IPS-20b (cell line): ENCODE measurements around the gene SLC9B1.
A peak's percentile ranks its signal among the peaks of the same experiment; 100 is the strongest.
"Not testable (repeated sequence)": the region's sequence is repeated elsewhere in the genome, so short reads cannot be mapped to it uniquely, and the experiment has no call there.

Experiments
- H3K27ac ChIP-seq: one replicate; pipeline ENCODE4 v1.5.1; 2013; ENCODE audit warnings: low read length
- H3K27me3 ChIP-seq: 2 replicates; pipeline ENCODE4 v1.6.1; 2013; ENCODE audit warnings: mild to moderate bottlenecking, low read length, inconsistent platforms; ENCODE audit not compliant: insufficient read depth
- H3K36me3 ChIP-seq: 2 replicates; pipeline ENCODE4 v1.6.1; 2013; ENCODE audit warnings: low read depth, mild to moderate bottlenecking, inconsistent platforms, low read length, moderate library complexity; ENCODE audit not compliant: insufficient read depth
- H3K4me1 ChIP-seq: 2 replicates; pipeline ENCODE4 v1.6.1; 2013; ENCODE audit warnings: mild to moderate bottlenecking, control low read depth, inconsistent platforms, low read length, moderate library complexity; ENCODE audit not compliant: insufficient read depth
- H3K4me3 ChIP-seq: 2 replicates; pipeline ENCODE4 v1.5.1; 2013; ENCODE audit warnings: mild to moderate bottlenecking, low read length, inconsistent platforms
- H3K9ac ChIP-seq: 2 replicates; pipeline ENCODE4 v1.6.1; 2013; ENCODE audit warnings: low read depth, mild to moderate bottlenecking, inconsistent platforms, low read length, moderate library complexity
- H3K9me3 ChIP-seq: 2 replicates; pipeline ENCODE4 v1.6.1; 2013; ENCODE audit warnings: mild to moderate bottlenecking, low read depth, low read length, inconsistent platforms; ENCODE audit not compliant: insufficient read depth

The SLC9B1 gene

DNA sequence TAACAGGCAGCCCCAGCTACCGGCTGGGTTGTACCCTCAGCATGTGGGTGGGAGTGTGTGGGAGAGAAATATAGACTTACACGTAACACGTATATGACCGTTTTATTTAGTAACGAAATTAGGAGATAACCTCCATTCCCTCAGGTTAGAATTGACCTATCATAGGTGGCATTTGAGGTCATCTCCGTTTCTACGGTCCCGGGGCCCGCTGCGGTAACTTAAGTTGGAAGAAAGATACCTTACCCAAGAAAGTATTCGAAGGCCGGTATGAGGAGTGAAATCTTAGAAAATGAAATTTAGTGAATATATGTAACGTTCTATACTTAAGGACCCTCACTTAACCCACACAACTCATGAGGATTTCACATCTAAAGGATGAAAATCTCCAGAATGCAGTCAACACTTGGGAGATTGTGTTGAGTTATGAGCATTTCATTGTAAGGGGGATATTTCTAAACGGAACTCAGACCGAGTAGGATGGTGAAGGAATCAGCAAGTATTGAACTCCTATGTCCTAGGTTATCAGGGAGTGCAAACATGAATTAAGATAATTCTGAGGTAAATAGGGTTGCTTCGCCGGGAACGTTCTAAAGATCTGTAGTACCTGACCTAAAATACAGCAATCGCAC lies 149.8 kb downstream of the SLC9B1 start:
- peak overlapping the region; percentile 87; the same call in 1 of the 2 replicates for H3K9ac ChIP-seq
- peak overlapping the region; percentile 82 for H3K4me3 ChIP-seq
- peak overlapping the region; percentile 89 for H3K27ac ChIP-seq
- H3K9me3 ChIP-seq, result no peaks in the 10 kb centered on the region
- H3K27me3 ChIP-seq, result no peaks in the 10 kb centered on the region
- peaks cover 19% of the 10 kb centered on the region; the same call in 1 of the 2 replicates for H3K36me3 ChIP-seq
- H3K4me1 ChIP-seq, result peaks cover 12% of the 10 kb centered on the region; the same call in 1 of the 2 replicates

DNA sequence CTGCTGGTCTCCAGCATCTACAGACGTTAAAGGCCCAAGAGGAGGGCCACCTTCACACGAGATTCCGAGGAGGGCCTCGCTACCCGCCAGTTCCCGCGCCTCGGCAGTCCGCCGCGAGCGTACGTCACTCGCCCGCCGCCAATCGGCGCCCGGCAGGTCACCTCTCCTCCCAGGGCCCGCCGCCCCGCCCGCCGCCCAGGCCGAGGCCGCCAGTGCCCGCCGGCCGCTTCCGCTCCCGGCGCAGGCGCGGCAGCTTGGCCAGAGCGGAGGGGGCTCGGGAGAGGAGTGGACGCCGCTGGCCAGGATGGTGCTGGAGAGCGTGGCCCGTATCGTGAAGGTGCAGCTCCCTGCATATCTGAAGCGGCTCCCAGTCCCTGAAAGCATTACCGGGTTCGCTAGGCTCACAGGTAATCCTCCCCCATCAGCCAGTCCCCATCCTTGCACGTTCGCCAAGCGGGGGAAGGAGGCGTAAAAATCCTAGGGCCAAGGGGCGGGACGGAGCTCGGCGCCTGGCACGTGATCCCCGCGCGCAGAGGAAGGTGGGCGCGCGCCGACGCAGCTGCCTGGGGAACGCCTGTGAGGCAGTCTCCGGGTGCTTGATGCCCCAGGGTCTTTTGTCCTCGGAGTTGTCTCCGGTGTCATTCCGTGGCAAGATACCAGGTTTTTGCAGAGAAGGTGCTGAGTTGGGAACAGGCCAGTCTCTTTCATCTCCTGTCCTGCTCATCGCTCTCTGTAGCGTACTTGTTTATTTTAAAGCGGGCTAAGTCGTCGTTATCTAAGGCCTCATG lies 150.5 kb downstream of the SLC9B1 start, which contains the start of gene CISD2:
Gene CISD2 (plus strand): TSS at position 212 of the 788 bp plus-strand sequence. CDS start 93 bp downstream, at position 305.
- H3K4me1 ChIP-seq, result peaks cover 12% of the 10 kb centered on the region; the same call in 1 of the 2 replicates
- peaks cover 14% of the 10 kb centered on the region; the same call in 1 of the 2 replicates for H3K36me3 ChIP-seq
- H3K27me3 ChIP-seq, result no peaks in the 10 kb centered on the region
- H3K9ac ChIP-seq, result peak within 1 kb of the TSS; percentile 87
- H3K27ac ChIP-seq, result peak within 1 kb of the TSS; percentile 89
- peak within 1 kb of the TSS; percentile 82 for H3K4me3 ChIP-seq
- no peaks in the 10 kb centered on the region for H3K9me3 ChIP-seq

DNA sequence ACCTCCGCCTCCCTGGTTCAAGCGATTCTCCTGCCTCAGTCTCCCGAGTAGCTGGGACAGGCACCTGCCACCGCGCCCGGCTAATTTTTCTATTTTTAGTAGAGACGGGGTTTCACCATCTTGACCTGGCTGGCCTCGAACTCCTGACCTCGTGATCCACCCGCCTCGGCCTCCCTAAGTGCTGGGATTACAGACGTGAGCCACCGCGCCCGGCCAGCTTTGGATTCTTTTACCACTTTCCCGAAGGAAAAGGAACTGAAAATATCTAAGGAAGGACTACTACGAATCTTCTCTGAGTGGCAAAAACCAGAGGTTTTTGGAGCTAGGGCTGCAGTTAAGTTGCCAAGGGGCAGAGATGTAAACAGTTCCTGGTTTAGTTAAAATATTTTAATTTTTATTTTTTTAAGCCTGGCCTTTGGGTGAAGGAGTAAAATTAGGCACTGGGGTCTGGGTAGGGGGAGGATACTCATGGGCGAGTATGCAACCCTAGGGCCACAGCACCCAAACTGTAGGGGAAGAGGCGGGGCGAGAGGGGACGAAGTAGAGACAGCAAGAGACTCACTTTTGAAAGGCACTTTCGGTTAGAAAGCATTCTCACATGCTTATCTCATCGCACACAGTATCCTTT lies 151.2 kb downstream of the SLC9B1 start:
- H3K27ac ChIP-seq, result peak overlapping the region; percentile 46
- peaks cover 12% of the 10 kb centered on the region; the same call in 1 of the 2 replicates for H3K4me1 ChIP-seq
- H3K27me3 ChIP-seq, result no peaks in the 10 kb centered on the region
- H3K9me3 ChIP-seq, result no peaks in the 10 kb centered on the region
- peak overlapping the region; percentile 87 for H3K9ac ChIP-seq
- peak overlapping the region; percentile 82 for H3K4me3 ChIP-seq
- H3K36me3 ChIP-seq, result peaks cover 7% of the 10 kb centered on the region; the same call in 1 of the 2 replicates

DNA sequence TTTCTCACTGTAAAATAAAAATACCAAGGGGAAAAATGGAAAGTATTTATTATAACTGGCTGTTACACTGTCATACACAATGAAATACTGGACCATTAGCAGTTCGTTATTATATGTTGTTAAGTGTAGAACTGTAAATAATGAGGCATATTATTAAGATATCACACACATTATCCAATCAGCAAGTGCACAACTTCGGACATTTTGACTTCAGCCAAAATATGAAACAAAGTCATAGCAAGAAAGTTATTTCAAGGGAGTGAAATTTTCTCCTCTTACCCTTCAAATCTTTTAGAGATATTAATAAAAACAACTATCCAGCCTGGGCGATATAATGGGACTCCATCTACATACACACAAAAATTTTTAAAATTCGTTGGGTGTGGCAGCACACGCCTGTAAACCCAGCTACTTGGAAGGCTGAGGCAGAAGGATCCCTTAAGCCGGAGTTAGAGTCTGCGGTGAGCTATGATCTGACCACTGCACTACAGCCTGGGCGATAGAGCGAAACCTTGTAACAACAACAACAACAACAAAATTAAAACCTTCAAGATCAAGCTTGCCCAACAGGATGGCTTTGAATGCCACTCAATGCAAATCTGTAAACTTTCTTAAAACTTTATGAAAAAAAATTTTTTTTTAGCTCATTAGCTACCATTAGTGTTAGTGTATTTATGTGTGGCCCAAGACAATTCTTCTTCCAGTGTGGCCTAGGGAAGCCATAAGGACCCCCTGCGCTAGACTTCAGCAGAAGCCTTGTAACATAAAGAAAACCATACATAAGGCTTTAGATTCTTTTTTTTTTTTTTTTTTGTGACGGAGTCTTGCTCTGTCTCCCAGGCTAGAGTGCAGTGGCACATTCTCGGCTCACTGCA lies 152.0 kb downstream of the SLC9B1 start:
- H3K27me3 ChIP-seq, result no peaks in the 10 kb centered on the region
- 0 out of 2 replicates have a peak, but pooled peaks cover 3% of the 10 kb centered on the region for H3K36me3 ChIP-seq
- no peak overlapping the region for H3K27ac ChIP-seq
- H3K4me1 ChIP-seq, result peaks cover 12% of the 10 kb centered on the region; the same call in 1 of the 2 replicates
- H3K9ac ChIP-seq, result peak overlapping the region; percentile 87; the same call in 1 of the 2 replicates
- H3K9me3 ChIP-seq, result no peaks in the 10 kb centered on the region
- peak overlapping the region; percentile 82 for H3K4me3 ChIP-seq

DNA sequence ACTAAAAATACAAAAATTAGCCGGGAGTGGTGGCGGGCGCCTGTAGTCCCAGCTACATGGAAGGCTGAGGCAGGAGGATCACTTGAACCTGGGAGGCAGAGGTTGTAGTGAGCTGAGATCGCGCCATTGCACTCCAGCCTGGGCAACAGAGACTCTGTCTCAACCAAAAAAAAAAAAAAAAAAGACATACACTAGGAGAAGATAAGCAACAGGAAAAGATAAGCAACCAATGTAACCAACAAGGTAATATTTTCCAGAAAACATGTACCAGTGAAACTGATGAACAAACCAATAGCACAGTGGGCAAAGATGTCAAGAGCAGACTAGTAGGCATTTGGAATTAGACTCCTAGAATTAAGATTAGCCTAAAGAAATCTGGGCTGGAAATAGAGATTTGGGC lies 154.2 kb downstream of the SLC9B1 start:
- not testable (repeated sequence) for H3K4me3 ChIP-seq, H3K4me1 ChIP-seq, H3K36me3 ChIP-seq

DNA sequence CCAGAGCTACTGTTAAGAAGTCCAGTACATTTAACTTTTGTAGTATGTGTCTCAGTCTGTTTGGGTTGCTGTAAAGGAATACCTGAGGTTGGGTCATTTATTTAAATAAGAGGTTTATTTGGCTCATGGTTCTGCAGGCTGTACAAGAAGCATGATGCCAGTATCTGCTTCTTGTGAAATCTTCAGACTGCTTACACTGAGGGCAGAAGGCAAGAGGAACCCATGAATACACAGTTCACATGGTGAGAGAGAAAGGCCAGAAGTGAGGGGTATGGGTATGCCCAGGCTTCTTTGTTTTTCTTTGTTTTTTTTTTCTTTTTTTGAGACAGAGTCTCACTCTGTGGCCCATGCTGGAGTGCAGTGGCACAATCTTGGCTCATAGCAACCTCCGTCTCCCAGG lies 156.8 kb downstream of the SLC9B1 start:
- H3K36me3 ChIP-seq, result 0 out of 2 replicates have a peak, but pooled peaks cover 6% of the 10 kb centered on the region
- H3K9me3 ChIP-seq, result peaks cover 10% of the 10 kb centered on the region; the same call in 1 of the 2 replicates
- no peaks in the 10 kb centered on the region for H3K27me3 ChIP-seq

More for the DNA sequence above, 154.2 kb downstream of the SLC9B1 start:
- not testable (repeated sequence) for H3K27me3 ChIP-seq, H3K27ac ChIP-seq, H3K9me3 ChIP-seq, H3K9ac ChIP-seq

DNA sequence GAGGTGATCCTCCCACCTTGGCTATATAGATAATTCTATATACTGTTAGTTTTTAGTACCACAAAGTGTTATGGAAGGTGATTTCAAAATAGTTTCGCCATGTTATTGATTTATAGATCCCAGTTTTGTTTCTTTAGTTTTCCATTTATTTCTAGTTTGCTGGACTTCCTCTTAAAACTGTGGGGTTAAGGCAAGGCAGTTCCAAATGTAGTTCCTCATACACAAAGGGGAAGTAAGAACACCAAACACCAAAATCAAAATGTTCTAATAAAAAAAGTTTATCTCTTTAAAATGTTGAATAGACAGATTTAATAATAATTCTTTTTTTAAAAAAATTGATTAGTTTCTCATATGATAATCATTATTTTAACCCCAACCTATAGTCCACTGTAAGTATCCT lies 157.5 kb downstream of the SLC9B1 start:
- Histone ChIP-seq H3K9me3 (peaks cover 10% of the 10 kb centered on the region; the same call in 1 of the 2 replicates), H3K27ac (no peak overlapping the region), H3K36me3 (0 out of 2 replicates have a peak, but pooled peaks cover 6% of the 10 kb centered on the region), H3K4me1 (no peaks in the 10 kb centered on the region), H3K27me3 (no peaks in the 10 kb centered on the region), H3K4me3 (no peak overlapping the region), H3K9ac (no peak overlapping the region)

More for the DNA sequence above, 156.8 kb downstream of the SLC9B1 start:
- Histone ChIP-seq H3K9ac (no peak overlapping the region), H3K4me3 (no peak overlapping the region), H3K4me1 (no peaks in the 10 kb centered on the region), H3K27ac (no peak overlapping the region)

DNA sequence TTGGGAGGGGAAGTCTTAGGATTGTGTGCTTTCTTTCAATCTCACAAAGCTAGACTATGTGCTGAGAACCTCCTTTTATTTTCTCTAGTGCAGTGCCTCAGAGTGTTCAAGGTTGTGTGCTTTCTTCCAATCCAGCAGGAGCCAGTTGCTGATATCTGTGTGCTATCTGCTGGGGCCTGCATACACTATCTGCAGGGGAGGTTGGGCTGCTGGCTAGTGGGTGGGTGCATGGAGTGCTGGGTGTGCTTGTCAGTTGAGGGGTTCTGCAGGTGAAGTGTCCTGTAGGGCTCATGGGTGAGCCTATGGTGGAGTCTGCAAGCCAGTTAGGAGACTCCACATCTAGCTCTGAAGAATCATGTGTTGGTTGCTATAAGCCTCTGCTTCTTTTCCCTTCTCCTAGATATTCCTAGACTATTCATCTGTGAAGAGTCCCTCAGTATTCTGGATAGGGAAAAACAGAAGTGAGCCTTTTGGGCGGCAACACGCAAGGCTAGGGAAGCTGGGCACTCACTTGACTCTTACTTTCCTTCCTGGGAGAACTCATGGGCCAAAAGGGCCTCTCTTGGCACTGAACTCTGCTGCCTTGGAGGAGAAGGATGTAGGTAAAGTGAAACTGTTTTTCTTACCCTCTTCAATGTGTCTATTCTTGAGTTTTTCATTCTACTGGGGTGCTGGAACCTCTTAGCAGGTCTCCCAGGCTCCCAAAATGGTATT lies 158.7 kb downstream of the SLC9B1 start:
- Histone ChIP-seq H3K9ac (no peak overlapping the region), H3K27ac (no peak overlapping the region), H3K36me3 (0 out of 2 replicates have a peak, but pooled peaks cover 6% of the 10 kb centered on the region), H3K27me3 (no peaks in the 10 kb centered on the region), H3K9me3 (peaks cover 10% of the 10 kb centered on the region; the same call in 1 of the 2 replicates), H3K4me1 (no peaks in the 10 kb centered on the region), H3K4me3 (no peak overlapping the region)

DNA sequence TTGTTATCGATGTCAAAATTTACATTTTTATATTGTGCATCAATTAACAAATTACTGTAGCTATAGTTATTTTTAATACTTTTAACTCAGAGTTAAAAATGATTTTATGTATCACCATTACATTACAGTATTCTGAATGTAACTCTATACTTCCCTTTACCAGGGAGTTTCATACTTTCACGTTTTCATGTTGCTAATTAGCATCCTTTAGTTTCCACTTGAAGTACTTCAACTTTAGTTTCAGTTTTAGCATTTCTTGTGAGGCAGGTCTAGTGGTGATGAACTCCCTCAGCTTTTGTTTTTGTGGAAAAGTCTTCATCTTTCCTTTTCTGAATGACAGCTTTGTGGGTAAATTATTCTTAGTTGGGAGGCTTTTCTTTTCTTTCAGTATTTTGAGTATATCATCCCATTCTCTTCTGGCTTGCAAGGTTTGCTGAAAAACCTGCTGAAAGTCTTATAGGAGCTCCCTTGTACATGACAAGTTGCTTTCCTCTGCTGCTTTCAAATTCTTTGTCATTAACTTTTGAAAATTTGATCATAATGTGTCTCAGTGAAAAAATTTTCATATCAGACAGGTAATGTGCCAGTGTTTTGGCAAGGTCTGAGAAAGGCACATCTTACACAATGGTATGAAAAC lies 160.6 kb downstream of the SLC9B1 start:
- H3K9ac ChIP-seq, result no peak overlapping the region
- H3K9me3 ChIP-seq, result peaks cover 10% of the 10 kb centered on the region; the same call in 1 of the 2 replicates

More for the DNA sequence above, 160.6 kb downstream of the SLC9B1 start:
- no peaks in the 10 kb centered on the region for H3K27me3 ChIP-seq
- H3K27ac ChIP-seq, result no peak overlapping the region
- H3K4me1 ChIP-seq, result no peaks in the 10 kb centered on the region
- 0 out of 2 replicates have a peak, but pooled peaks cover 6% of the 10 kb centered on the region for H3K36me3 ChIP-seq
- H3K4me3 ChIP-seq, result no peak overlapping the region
